B cell (primary cell): ENCODE results near the gene CCDC136. TPM values are rescaled to one million over a fixed set of nuclear protein-coding genes. Genes with fewer than 3 reads are reported as not detected.

Source experiments
- ATAC-seq: fragments of 200-7000 bp; cut with Tn5 transposase; one replicate; pipeline ENCODE4 v1.10.0; 2021; ENCODE audit warnings: low read depth, mild to moderate bottlenecking, moderate number of reproducible peaks, moderate library complexity
- CTCF ChIA-PET: fragments of 350-600 bp; sonication (Branson Sonifier 250); formaldehyde crosslinking; loops from one replicate; lab custom pipeline; 2021; ENCODE audit warnings: antibody characterized with exemption, inconsistent platforms; lab: Charles Lee
- POLR2A ChIA-PET: fragments of 350-600 bp; sonication (Branson Sonifier 250); formaldehyde crosslinking; loops from one replicate; lab custom pipeline; 2021; ENCODE audit warnings: antibody characterized with exemption; lab: Charles Lee
- DNase-seq: peaks from one replicate; pipeline ENCODE4 v3.0.0; 2013
- H2AFZ ChIP-seq: 2 replicates; pipeline ENCODE4 v1.6.1; 2012; ENCODE audit warnings: mild to moderate bottlenecking, low read depth, low read length; ENCODE audit not compliant: insufficient read depth, poor library complexity, severe bottlenecking
- H3K27ac ChIP-seq, 2 donors: 1 replicate in 1 of 2; 2 replicates in 1 of 2; pipeline ENCODE4 v1.5.1; 2012 to 2013; ENCODE audit warnings: low read length in 2 of 2, mild to moderate bottlenecking in 2 of 2, moderate library complexity in 1 of 2
- H3K27me3 ChIP-seq, 4 experiments: fragments of 200-600 bp in 1 of 4; sonication (generic) in 1 of 4; replicated peaks in 1 of 4; 1 replicate in 2 of 4; 2 replicates in 2 of 4; pipeline versions ENCODE4 v1.6.1 to v1.7.0; 2013 to 2016; ENCODE audit warnings: low read length in 3 of 4, mild to moderate bottlenecking in 2 of 4, mixed read lengths in 1 of 4, moderate library complexity in 1 of 4; ENCODE audit not compliant: insufficient read depth in 4 of 4, control insufficient read depth in 3 of 4; ENCODE audit errors: control extremely low read depth in 1 of 4
- H3K36me3 ChIP-seq, 2 experiments: replicated peaks in 1 of 2; 1 replicate in 1 of 2; 2 replicates in 1 of 2; pipeline versions ENCODE4 v1.6.1 to v1.7.1; 2013; ENCODE audit warnings: low read length in 1 of 2; ENCODE audit not compliant: insufficient read depth in 2 of 2, control insufficient read depth in 1 of 2; ENCODE audit errors: control extremely low read depth in 1 of 2, extremely low read depth in 1 of 2
- H3K4me1 ChIP-seq, 2 donors: fragments of 200-600 bp in 1 of 2; sonication (generic) in 1 of 2; 1 replicate in 1 of 2; 2 replicates in 1 of 2; pipeline versions ENCODE4 v1.5.1 to v1.6.1; 2013 to 2017; ENCODE audit warnings: low read length in 2 of 2; ENCODE audit not compliant: control insufficient read depth in 2 of 2, insufficient read depth in 2 of 2
- H3K4me2 ChIP-seq: replicated peaks from 2 replicates; pipeline ENCODE3; 2012; ENCODE audit warnings: mild to moderate bottlenecking, low read depth, low read length; ENCODE audit not compliant: poor library complexity, severe bottlenecking
- H3K4me3 ChIP-seq, 5 experiments: fragments of 200-600 bp in 1 of 5; sonication (generic) in 1 of 5; 1 replicate in 3 of 5; 2 replicates in 2 of 5; pipeline versions ENCODE4 v1.5.1 to v1.7.0; 2011 to 2016; ENCODE audit warnings: low read length in 4 of 5, mild to moderate bottlenecking in 4 of 5, low read depth in 2 of 5, control low read depth in 1 of 5, moderate library complexity in 1 of 5; ENCODE audit not compliant: insufficient read depth in 1 of 5; ENCODE audit errors: control extremely low read depth in 1 of 5, extremely low read depth in 1 of 5
- H3K79me2 ChIP-seq: fragments of 200-600 bp; sonication (generic); one replicate; pipeline ENCODE4 v1.6.0; 2016; ENCODE audit warnings: low read length; ENCODE audit not compliant: control insufficient read depth, insufficient read depth
- H3K9ac ChIP-seq: fragments of 200-600 bp; sonication (generic); 2 replicates; pipeline ENCODE4 v1.6.1; 2017; ENCODE audit warnings: mild to moderate bottlenecking, low read length, moderate library complexity
- H3K9me3 ChIP-seq, 3 donors: one replicate each; pipeline versions ENCODE4 v1.6.1 to v1.7.1; 2013; ENCODE audit warnings: low read length in 2 of 3; ENCODE audit not compliant: control insufficient read depth in 2 of 3, insufficient read depth in 1 of 3; ENCODE audit errors: control extremely low read depth in 1 of 3
- H4K20me1 ChIP-seq: 2 replicates; pipeline ENCODE4 v1.6.0; 2012; ENCODE audit warnings: mild to moderate bottlenecking, low read length; ENCODE audit not compliant: insufficient read depth, control insufficient read depth, poor library complexity, severe bottlenecking
- H3K27ac Mint-ChIP-seq: one replicate; pipeline ENCODE4 v1.8.0; 2021; ENCODE audit warnings: mixed read lengths
- H3K27me3 Mint-ChIP-seq: one replicate; pipeline ENCODE4 v1.8.0; 2021; ENCODE audit warnings: mixed read lengths
- H3K4me1 Mint-ChIP-seq: one replicate; pipeline ENCODE4 v1.8.0; 2021; ENCODE audit warnings: mixed read lengths
- H3K4me3 Mint-ChIP-seq: one replicate; pipeline ENCODE4 v1.8.0; 2021; ENCODE audit warnings: mixed read lengths
- H3K9me3 Mint-ChIP-seq: one replicate; pipeline ENCODE4 v1.8.0; 2022; ENCODE audit warnings: mixed read lengths; ENCODE audit not compliant: insufficient read depth
- EZH2 ChIP-seq: IDR thresholded peaks from 2 replicates; pipeline ENCODE4 v1.6.1; 2012; ENCODE audit warnings: borderline replicate concordance, low read depth, mild to moderate bottlenecking, moderate library complexity, low read length; ENCODE audit not compliant: insufficient read depth, poor library complexity, severe bottlenecking
- WGBS: methylation state at CpG from one replicate; pipeline ENCODE4 v1.1.5; 2013; ENCODE audit warnings: missing lambda C conversion rate; ENCODE audit not compliant: insufficient coverage; 5-methylcytosine and 5-hydroxymethylcytosine counted together
- intact Hi-C: fragments of 100-400 bp; cut with micrococcal nuclease; formaldehyde crosslinking; loops from one replicate; pipeline ENCODE4 v1.10.0; 2022
- polyA plus RNA-seq: library from polyadenylated mRNA; depleted of rRNA; stranded (reverse); fragments of >200 nt; gene quantifications from 2 replicates; pipeline ENCODE4 v1.2.3, GENCODE V29; 2012
- total RNA-seq, 2 donors: library from RNA; stranded (reverse); fragments of 120-200 nt in 1 of 2; gene quantifications; 1 replicate in 1 of 2; 2 replicates in 1 of 2; pipeline versions ENCODE4 v1.2.3 to v1.2.4, GENCODE V29; 2013 to 2022
- TF ChIP-seq, protein P1 (sequence below): fragments of 200-600 bp; IDR thresholded peaks from one replicate; pipeline ENCODE4 v1.8.0; 2022; ENCODE audit warnings: antibody characterized with exemption, mild to moderate bottlenecking

The CCDC136 gene
- total and polyA plus RNA-seq, 2 donors (not counting 1 experiment from before 2014, with no cell fraction given): 2.2 to 13.9 TPM

DNA sequence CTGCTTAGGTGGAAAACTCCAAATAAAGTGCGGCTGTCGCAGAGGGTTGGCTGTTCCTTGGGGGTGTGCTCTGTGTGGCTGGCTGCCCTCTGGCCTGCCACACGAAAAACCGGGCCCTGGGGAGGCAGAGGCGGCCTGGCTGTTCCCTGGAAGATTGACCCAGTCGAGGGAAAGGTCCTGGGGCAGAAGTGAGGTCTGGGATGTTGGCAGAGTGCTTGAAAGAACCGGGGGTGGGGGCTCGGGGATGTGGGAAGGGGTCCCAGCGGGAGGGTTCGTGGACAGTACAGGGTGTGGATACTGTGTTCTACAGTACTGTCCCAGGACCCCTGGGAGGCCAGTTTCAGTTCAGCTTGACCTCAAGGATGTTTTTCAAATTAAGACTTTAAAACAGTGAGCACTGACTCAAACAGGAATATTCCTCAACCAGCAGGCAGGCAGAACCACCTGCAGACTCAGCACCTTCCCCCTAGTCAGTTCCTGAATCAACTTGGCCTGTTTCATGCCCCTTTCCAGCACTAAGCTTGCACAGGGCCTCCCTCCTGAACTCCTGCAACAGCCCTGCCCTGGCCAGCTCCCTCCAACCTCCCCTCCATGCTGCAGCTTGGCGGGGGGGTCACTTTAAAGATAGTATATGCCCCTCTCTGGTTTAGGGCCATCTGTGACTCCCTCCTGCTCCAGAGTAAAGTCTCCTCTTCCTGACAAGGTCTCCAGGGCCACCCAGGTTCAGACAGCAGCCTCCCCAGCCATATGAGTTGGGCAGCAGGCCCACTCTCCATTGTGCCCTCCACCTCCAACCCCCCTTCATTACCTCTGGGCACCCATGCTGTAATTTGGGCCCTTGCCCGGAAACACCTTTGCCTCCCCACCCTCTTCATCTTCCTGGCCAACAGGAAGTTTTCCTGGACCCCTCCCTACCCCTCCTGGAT lies 67.7 kb downstream of the CCDC136 start:
- Histone ChIP-seq H3K4me3 (no peak overlapping the region), H3K9ac (no peak overlapping the region), H2AFZ (no peak overlapping the region), H4K20me1 (peaks cover 10% of the 10 kb centered on the region), H3K27me3 (no peaks in the 10 kb centered on the region), H3K27ac (no peak overlapping the region), H3K9me3 (no peaks in the 10 kb centered on the region), H3K4me1 (peaks cover 11 to 20% of the 10 kb centered on the region in 2 donors), H3K36me3 (no peaks in the 10 kb centered on the region), H3K79me2 (peaks cover 18% of the 10 kb centered on the region), H3K4me2 (no peak overlapping the region)
- DNase-seq (no peak), ATAC-seq (no peak)
- POLR2A ChIA-PET: interaction anchor here (1.0 kb wide), 1 partner anchor 16 kb away, joined by 3 read pairs; no protein-coding TSS in a partner anchor
- TF ChIP-seq, protein P1, sequence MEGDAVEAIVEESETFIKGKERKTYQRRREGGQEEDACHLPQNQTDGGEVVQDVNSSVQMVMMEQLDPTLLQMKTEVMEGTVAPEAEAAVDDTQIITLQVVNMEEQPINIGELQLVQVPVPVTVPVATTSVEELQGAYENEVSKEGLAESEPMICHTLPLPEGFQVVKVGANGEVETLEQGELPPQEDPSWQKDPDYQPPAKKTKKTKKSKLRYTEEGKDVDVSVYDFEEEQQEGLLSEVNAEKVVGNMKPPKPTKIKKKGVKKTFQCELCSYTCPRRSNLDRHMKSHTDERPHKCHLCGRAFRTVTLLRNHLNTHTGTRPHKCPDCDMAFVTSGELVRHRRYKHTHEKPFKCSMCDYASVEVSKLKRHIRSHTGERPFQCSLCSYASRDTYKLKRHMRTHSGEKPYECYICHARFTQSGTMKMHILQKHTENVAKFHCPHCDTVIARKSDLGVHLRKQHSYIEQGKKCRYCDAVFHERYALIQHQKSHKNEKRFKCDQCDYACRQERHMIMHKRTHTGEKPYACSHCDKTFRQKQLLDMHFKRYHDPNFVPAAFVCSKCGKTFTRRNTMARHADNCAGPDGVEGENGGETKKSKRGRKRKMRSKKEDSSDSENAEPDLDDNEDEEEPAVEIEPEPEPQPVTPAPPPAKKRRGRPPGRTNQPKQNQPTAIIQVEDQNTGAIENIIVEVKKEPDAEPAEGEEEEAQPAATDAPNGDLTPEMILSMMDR: no peak
- TF ChIP-seq EZH2: no peak
- Mint-ChIP-seq H3K27ac (no peak overlapping the region), H3K4me1 (peaks cover 23% of the 10 kb centered on the region), H3K4me3 (no peak overlapping the region), H3K9me3 (no peaks in the 10 kb centered on the region), H3K27me3 (no peaks in the 10 kb centered on the region)
- intact Hi-C loops: no loop called here
- CTCF ChIA-PET: interaction anchor here (0.6 to 2.0 kb wide), 2 partner anchors 24 to 431 kb away, joined by 3 to 7 read pairs; no protein-coding TSS in a partner anchor
- 87% methylated on average over 11 of the region's 12 CpGs for WGBS
